Fibroblast of pulmonary artery (primary cell): Measurements from ENCODE around the gene PPP2R3B.

ENCODE experiments used
- DNase-seq: peaks from one replicate; pipeline ENCODE4 v3.0.0-alpha.2; 2010; ENCODE audit warnings: low read depth
- H3K4me3 ChIP-seq: replicated peaks from 2 replicates; pipeline ENCODE4 v1.5.1; 2011; ENCODE audit warnings: low read depth, mild to moderate bottlenecking, control low read depth, low read length, moderate library complexity
- CTCF ChIP-seq: IDR thresholded peaks from 2 replicates; pipeline ENCODE4 v1.5.1; 2011; ENCODE audit warnings: mild to moderate bottlenecking, control low read depth, low read length, inconsistent platforms; ENCODE audit errors: missing control alignments

Gene PPP2R3B

GRCh38 chrX:334331-334891 lies 52.3 kb downstream of the PPP2R3B start:
- no peak for DNase-seq
- no peak overlapping the region for H3K4me3 ChIP-seq
- TF ChIP-seq CTCF = no peak

GRCh38 chrX:333611-334311 lies 52.9 kb downstream of the PPP2R3B start:
- no peak for TF ChIP-seq CTCF
- no peak for DNase-seq
- no peak overlapping the region for H3K4me3 ChIP-seq

- no peak overlapping the region for H3K4me3 ChIP-seq
- DNase-seq = no peak
- no peak for TF ChIP-seq CTCF
Observed at GRCh38 chrX:332916-333610, 53.6 kb downstream of the PPP2R3B start.

GRCh38 chrX:332496-332860 lies 54.2 kb downstream of the PPP2R3B start:
- DNase-seq = no peak
- TF ChIP-seq CTCF = no peak
- H3K4me3 ChIP-seq = no peak overlapping the region

- no peak for TF ChIP-seq CTCF
- H3K4me3 ChIP-seq = no peak overlapping the region
- no peak for DNase-seq
Observed at GRCh38 chrX:331825-332495, 54.7 kb downstream of the PPP2R3B start.

GRCh38 chrX:331151-331824 lies 55.4 kb downstream of the PPP2R3B start:
- DNase-seq = peak; percentile 38
- no peak overlapping the region for H3K4me3 ChIP-seq
- TF ChIP-seq CTCF = no peak
